Activated T-cell treated with anti-CD3 and anti-CD28 coated beads, Interleukin-2, amount 50 U/mL, for 48 hours (primary cell): ENCODE data around the gene RAB40B.
"Not testable (repeated sequence)": the region's sequence is repeated elsewhere in the genome, so short reads cannot be mapped to it uniquely, and the experiment has no call there.

Experiments used
- DNase-seq, 2 experiments: peaks; one replicate each; pipeline ENCODE4 v3.0.0-alpha.2; 2020

Gene RAB40B

DNA sequence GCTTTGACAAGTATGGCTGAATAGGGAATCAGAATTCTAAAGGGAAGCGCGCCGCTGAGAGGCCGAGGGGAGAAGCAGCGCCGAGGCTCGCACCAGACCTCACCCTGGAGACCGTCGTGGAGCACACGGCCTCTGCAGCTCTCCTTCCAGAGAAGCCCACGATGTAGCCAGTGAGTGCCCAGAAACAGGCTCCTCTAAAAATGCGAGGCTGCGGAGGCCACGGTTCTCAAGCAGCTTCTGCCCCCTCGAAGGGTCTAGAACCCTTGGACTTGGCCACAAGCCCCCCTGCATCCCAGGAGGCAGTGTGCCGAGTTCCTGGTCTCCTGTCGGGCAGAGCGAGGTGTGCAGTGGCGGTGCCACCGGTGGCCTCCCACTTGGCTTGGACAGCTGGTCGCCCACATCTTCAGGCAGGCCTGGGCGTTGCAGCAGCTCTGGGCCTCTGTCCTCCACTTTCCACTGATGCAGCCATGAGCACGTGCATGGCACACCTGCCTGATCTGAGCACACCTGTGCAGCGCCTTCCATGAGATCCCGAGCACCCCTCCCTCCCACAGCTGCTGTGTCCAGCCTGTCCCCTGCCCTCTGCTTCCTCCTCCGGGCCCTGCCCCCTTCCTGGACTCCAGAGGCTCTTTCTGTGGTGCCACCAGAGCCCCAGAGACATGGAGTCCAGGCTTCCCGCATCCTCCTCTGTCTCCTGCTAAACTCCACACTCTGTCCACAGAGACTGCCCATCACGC is 31.4 kb downstream of the RAB40B start:
- no peak for DNase-seq

DNA sequence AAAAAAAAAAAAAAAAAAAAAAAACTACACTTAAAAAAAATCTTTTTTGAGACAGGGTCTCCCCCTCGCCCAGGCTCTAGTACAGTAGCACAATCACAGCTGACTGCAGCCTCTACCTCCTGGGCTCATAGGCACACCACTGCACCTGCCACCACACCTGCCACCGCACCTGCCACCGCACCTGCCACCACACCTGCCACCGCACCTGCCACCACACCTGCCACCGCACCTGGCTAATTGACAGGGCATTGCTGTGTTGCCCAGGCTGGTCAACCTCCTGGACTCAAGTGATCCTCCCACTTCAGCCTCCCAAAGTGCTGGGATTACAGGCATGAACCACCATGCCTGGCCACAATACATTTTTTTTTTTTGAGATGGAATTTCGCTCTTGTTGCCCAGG is 32.6 kb downstream of the RAB40B start:
- no peak for DNase-seq

DNA sequence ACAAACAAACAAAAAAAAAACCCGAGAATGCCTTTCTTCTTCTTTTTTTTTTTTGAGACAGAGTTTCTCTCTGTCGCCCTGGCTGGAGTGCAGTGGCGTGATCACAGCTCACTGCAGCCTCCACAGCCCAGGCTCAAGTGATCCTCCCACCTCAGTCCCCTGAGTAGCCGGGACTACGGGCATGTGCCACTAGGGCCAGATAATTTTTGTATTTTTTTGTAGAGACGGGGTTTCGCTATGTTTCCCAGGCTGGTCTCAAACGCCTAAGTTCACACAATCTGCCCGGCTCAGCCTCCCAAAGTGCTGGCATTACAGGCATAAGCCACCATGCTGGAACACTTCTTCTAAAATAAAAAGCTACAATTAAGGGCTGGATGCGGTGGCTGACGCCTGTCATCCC is 33.3 kb downstream of the RAB40B start:
- no peak for DNase-seq

DNA sequence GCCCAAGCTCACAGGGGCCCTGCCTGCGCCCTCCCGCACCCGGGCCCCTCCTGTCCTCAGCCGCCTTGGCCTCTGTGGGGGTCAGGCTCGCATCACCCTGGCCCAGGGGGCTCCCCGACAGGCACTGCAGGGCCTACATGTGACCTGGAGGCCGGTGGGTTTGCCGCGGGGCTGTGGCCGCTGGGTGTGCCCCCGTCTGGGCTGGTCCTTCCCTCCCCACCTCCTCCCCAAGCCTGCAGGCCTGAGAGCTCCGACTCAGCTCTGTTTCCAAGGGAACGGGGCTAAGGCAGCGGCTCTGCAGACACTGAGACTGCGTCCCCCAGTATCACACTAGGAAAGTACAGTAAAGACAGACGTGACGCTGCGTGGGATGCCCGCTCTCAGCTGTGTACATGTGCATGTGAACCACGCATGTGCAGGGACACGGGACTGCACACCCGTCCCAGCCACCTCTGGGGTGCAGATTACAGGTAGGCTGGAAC is 33.8 kb downstream of the RAB40B start:
- DNase-seq = no peak

DNA sequence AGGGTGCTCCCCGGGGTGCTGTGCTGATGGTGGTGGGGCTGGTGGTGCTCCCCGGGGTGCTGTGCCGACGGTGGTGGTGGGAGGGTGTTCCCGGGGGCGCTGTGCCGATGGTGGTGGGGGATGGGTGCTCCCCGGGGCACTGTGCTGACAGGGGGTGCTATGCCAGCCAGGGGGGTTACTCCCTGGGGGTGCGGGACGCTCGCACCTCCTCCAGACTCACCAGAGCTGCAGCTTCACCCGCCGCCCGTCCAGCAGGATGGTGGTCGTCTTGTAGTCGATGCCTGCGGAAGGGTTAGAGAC is 34.3 kb downstream of the RAB40B start:
- no peak for DNase-seq

DNA sequence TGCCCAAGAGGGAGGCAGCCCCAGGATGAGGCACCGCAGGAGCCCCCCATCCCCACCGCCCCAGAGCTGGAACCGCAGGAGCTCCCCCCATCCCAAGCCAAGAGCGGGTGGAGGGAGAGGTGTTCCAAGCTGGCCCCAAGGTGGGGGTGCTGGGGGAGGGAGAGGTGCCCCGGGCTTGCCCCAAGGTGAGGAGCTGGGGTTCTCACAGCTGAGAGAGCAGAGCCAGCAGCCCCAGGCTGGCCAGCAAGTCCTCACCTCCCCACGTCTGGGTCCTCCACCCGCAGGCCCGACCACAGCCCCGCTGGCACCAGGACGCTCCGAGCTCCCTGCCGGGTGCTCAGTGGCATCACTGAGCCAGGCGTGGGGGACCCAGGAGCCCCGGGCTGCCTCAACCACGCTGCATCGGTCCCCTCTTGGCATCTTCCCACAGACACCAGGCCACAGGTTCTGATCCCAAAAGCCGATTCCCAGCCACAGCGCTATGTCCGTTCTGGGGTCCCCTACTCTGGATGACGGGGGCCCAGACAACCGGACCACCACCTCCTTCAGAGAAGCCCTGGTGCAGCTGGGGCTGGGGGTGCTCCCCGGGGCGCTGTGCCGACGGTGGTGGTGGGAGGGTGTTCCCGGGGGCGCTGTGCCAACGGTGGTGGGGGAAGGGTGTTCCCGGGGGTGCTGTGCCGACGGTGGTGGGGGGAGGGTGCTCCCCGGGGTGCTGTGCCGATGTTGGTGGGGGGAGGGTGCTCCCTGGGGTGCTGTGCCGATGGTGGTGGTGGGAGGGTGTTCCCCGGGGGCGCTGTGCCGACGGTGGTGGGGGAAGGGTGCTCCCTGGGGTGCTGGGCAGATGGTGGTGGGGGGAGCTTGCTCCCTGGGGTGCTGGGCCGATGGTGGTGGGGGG is 34.9 kb downstream of the RAB40B start:
- no peak for DNase-seq

DNA sequence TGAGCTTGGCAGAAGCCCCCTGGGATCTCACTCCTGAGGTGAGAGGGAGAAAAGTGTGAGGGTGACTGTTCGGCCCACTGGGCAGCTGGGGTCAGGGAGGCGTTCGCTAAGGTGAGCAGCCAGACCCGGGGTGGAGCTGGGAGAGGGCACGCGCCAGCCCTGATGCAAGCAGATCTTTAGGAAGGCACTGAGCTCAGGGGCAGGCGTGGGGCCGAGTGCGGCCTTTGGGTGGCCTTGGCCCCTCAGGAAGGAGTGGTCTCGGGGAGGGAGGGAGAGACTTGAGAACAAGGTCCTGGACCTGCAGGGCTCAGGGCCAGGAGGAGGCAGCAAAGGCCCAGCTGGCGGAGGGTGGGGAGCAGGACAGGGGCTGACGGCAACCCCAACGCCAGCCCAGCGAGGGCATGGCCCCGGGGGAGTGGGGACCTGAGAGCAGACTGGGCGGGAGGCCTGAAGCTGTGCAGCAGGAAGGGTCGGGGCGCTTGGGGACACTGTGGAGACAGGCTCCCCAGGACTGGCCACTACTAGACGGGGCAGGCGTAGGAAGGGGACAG is 35.7 kb downstream of the RAB40B start:
- DNase-seq = no peak

DNA sequence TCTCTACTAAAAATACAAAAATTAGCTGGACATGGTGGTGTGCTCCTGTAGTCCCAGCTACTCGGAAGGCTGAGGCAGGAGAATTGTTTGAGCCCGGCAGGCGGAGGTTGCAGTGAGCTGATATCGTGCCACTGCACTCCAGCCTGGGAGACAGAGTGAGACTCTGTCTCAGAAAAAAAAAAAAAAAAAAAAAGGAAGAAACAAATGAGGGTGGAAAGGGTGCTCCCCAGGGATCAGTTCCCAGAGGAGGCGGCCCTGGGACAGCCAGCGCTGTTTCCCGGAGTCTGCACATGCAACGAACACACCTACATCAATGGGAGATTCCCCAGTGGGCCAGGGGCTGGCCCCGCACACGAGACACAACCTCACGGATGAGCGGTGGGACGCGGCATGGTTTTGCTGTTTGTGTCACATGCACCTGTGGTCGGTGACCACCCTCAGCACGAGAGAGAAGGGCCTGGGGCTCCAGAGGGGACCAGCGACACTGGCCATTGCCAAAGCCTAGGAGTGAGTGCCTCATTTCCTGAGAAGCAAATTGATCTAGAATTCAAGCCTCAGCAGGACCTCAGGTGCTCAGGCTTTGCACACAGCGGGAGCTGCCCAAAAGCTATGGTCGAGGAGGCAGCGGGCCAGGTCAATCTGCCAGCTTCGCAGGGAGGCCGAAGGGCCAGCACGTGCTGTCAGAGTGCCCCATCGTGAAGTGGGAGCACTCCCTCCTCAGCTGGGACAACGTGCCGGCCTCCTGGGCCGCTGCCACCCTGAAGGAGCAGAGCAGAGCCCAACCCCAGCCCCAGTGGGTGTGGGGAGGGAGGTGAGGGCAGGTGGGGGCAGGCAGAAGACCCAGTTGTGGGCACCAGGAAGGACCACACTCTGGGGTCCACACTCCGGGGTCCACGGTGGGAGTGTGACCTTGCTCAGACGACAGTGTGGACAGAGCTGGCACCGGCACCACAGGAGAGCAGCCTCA is 36.5 kb downstream of the RAB40B start:
- DNase-seq = no peak

DNA sequence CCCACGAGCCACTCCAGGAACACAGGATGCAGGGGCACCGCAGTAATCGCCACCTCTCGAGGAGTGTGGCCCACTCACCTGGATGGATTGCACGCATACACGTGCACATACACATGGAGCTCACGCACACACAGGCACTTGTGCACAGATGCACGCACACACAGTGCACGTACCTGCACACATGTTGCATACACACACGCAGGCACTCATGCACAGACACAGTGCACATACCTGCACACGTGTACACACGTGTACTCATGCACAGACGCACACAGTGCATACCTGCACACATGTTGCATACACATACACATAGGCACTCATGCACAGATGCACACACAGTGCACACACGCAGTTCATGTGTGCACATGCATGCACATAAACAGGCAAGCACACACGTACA is 38.6 kb downstream of the RAB40B start:
- DNase-seq = no peak

DNA sequence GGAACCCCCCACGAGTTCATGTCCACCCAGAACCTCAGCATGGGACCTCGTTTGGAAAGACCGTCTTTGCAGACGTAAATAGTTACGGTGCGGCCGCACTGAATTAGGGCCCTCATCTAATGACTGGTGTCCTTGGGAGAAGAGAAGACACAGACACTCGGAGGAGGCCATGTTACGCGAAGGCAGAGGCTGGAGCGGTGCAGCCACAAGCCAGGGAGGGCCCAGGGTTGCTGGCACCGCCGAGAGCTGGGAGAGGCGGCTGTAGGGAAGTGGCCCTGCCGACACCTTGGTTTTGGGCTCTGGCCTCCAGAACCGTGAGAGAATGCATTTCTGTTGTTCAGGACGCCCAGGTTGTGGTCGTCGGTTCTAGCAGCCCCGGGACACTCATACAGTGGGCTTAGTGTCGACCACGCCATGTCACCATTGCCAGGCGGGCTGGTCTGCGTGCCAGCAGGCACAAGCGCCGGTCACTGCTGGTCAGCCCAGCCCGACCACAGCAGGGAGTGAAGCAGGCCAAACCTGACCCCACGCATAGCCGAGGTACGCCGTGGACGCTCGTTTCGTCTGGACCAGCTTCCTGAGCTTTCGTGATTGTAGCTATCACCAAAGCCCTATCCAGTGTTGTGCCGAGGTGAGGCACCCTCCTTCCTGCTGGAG is 39.6 kb downstream of the RAB40B start:
- DNase-seq = no peak

DNA sequence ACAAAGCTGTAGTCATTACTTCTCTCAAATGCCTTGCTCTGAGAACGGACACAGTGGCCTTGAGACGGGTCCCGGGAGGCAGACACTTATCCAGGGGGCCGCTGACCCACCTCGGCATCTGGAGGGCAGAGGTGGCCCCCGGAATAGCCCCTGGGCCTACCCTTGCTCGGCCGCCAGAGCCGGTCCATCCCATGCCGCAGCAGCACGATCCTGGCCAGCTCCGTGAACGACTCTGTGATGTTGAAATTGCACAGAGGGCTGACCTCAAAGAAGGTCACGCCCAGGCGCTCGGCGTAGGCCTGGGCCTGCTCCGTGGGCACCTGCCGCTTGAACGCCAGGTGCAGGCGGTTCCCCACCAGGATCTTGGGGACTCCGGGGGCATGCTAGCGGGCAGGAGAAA is 40.2 kb downstream of the RAB40B start:
- DNase-seq = no peak

DNA sequence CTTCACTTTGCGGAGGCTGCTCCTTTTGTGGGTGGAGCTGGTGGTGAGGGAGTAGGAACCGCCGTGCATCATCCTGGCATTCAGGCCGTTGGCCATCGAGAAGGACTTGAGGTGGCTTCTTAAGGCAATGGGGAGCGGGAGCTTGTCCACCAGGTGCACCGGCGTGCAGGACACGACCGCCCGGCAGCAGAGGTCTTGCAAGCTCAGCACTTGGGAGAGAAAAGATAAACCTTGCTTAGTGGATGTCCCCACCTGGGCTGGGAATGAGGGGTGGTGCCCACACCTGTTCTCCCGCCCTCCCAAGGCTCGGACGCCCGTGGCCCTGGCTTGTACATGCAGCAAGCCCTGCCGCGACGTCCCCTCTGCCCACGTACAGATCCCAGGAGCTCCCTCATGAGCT is 40.6 kb downstream of the RAB40B start:
- DNase-seq = no peak

DNA sequence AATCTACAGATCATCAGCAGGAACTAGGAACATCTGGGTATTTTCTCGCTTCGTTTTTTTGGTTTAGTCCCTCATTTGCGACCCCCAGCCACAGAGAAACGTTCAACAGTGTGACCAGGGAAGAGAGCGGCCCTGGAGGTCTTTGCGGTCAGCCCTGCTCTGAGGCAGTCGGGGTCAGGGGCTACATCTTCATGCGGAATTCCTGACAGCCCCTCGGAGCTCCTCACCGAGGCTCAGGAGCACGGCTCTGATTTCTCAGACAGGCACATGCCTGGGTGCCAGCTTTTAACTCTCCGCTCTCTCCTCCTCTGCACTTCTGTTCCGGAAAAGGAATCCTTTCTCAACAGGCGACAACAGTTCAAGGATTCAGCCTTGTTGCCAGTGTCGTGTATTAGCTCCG is 42.2 kb downstream of the RAB40B start:
- DNase-seq = no peak

DNA sequence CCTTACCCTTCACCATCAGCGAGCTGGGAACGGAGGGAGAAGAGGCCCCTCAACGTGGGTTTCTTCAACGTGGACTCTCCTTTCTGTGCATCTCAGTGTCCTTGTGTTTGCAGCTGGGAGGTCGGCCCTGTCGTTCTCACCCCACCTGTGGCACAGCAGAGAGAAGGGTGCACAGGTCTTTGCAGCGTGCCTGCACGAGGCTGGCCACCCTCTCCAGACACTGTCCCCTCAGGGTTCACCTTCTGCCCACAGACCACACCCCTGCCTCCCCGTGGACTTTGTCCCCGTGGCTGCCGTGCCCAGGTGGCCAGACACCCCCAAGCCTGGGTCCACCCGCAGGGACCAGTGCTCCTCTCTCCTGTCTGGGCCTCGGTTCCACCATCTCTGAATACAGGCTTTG is 43.0 kb downstream of the RAB40B start:
- DNase-seq = no peak

DNA sequence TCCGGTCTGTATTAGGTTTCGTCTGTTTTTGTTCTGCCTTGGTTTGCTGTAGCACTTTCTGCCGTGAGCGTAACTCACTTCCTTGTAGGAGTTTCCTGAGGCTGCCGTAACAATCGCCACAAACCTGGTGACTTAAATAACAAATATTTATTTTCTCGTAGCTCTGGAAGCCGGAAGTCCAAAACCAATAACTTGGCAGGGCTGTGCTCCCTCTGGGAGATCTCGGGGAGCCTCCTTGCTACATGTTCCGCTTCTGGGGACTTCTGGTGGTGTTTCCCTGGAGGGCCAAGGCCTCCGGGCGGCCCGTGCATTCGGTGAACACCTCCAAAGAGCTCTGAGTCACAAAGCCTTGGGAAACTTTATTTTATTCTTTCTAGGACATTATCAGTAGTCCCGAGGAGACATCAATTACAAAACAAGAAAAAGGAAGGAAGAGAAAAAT is 43.4 kb downstream of the RAB40B start:
- DNase-seq = no peak

DNA sequence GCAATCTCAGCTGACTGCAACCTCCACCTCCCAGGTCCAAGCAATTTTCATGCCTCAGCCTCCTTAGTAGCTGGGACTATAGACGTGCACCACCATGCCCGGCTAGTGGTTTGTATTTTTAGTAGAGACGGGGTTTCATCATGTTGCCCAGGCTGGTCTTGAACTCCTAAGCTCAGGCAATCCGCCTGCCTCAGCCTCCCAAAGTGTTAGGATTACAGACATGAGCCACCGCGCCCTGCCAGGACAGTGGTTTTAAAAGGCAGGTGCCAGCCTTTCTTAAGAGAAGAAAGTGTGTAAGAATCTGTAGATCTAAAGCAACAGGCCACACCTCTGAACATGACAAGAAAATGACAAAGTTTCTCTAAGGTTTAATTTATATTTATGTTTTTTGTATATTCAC is 43.9 kb downstream of the RAB40B start:
- DNase-seq = not testable (repeated sequence)

DNA sequence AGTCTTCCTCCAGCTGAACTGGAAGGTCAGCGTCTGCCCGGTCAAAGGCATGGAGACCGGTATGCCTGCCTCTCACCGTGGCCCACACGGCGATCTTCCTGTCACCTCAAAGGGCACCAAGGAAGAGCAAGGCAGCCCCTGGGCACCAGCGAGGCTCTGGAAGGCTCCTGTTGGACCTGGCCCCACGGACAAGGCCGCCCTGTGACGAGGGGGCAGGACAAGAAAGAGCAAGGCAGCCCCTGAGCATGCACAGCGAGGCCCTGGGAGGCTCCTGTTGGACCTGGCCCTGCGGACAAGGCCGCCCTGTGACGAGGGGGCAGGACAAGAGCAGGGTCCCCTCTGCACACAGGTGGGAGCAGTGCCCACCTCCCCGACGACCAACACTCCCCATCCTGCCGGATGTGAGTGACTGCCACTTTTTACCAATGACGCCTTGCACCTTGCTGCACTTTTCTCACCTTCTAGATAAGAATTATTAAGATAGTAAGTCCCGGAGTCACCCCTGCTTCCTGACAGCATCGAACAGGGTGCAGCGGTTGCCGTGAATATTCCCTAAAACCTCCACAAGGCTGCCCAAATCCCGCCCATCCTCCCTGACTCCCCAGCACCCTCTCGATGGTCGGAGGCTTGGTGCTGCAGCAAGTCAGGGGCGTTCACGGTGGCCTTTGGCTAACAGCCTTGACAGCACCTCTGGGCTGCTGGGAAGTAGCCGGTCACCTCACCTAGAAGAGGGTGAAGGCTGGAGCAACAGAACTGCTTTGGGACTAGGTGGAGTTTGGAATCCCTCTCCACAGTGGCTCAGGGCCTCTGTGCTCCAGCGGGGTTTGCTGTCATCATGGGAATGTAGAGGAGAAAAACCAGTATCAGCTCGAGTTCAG is 44.6 kb downstream of the RAB40B start:
- DNase-seq = no peak

DNA sequence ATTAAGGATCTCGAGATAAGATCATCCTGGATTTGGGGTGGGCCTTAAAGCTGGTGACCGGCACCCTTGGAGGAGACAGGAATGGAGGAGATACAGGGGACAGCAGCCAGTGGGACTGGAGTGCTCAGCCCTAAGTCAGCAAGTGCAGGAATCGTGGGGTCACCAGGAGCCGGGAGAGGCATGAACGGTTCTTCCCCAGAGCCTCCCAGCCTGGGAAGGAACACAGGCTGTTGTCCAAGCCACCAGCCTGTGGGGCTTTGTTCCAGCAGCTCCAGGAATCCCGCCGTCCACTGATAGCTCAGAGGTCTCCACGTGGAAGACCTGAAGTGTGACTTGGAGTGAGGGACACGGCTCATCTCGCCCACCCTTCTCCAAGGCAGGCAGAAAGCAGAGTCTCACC is 47.8 kb downstream of the RAB40B start:
- no peak for DNase-seq

DNA sequence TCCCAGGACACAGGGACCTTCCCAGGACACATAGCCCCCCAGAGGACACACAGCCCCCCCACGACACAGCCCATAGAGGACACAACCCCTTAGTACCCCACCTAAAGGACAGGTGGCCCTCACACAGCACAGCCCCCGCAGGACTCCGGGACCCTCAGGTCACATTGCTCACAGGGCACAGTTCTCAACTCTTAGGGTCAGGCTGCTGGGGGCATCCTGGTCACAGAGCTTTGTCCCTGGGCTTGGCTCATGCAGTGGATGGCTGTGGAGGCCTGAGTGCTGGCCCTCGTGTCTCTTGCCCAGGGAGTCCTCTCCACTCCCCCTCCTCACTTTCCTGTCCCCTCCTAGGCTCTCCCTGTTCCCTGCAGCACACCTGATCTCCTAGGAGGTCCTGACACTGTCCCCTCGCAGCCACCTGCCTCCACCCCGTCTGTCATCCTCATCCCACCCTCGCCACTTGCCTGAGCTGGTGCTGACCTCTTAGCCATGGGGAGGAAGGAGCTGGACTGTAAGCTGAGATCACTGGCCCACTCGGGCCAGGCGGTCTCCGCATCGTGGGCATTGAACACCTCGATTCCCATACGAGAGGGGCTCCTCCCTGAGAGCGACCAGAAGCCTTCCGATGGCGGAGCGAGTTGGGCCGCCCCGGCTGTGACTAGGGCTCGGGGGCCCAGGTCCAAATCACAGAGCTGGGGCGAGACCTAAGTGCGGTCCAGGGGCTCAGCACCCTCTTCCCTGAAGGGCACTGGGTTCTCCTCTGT is 48.8 kb downstream of the RAB40B start:
- no peak for DNase-seq

DNA sequence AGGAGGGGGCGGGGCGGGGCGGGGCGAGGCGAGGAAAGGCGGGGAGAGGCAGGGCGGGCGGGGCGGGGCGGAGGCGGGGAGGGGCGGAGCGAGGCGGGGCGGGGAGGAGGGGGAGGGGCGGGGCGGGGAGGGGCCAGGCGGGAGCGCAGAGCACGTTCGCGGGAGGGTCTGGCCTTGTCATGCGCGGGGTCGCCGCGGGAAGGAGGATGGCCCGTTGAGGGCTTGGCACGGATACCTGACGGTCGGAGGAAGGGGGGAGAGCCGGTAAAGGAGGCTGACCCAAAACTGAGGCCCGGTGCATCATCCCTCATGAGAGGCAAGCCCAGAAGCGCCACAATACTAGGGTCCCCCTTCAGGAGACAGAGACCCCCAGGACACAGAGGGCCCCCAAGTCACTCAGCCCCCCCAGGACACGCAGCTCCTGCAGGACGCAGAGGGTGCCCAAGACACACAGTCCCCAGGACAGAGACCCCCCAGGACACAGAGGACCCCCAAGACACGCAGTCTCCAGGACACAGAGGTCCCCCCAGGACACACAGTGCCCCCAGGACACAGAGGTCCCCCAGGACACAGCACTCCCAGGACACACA is 49.7 kb downstream of the RAB40B start:
- DNase-seq = no peak
